H9 (cell line): ENCODE measurements around the gene ACTA1. TPM values are rescaled to one million over a fixed set of nuclear protein-coding genes. Genes with fewer than 3 reads are reported as not detected.

Experiments used
- DNase-seq: peaks from one replicate; pipeline ENCODE4 v3.0.0-alpha.2; 2017
- H2AFZ ChIP-seq: one replicate; pipeline ENCODE4 v1.6.1; 2013; ENCODE audit warnings: mild to moderate bottlenecking, low read length, control low read depth, moderate library complexity
- H2AK5ac ChIP-seq: 2 replicates; pipeline ENCODE4 v1.6.1; 2013; ENCODE audit warnings: low read length, control low read depth, mixed read lengths; ENCODE audit not compliant: insufficient read length
- H2BK120ac ChIP-seq: one replicate; pipeline ENCODE4 v1.6.1; 2013; ENCODE audit warnings: low read depth, mild to moderate bottlenecking, low read length, control low read depth, inconsistent platforms; ENCODE audit not compliant: poor library complexity, severe bottlenecking
- H2BK12ac ChIP-seq: 2 replicates; pipeline ENCODE4 v1.6.1; 2013; ENCODE audit warnings: low read length, control low read depth, mixed read lengths, low read depth; ENCODE audit not compliant: insufficient read length
- H2BK15ac ChIP-seq: 2 replicates; pipeline ENCODE4 v1.6.1; 2013; ENCODE audit warnings: low read depth, low read length, control low read depth
- H2BK20ac ChIP-seq: one replicate; pipeline ENCODE4 v1.6.1; 2013; ENCODE audit warnings: low read depth, mild to moderate bottlenecking, low read length, control low read depth, inconsistent platforms; ENCODE audit not compliant: poor library complexity, severe bottlenecking
- H2BK5ac ChIP-seq: 2 replicates; pipeline ENCODE4 v1.6.1; 2013; ENCODE audit warnings: low read length, control low read depth, mixed read lengths; ENCODE audit not compliant: insufficient read length
- H3K14ac ChIP-seq: 2 replicates; pipeline ENCODE4 v1.6.1; 2013; ENCODE audit warnings: low read length, control low read depth; ENCODE audit not compliant: insufficient read depth
- H3K18ac ChIP-seq: 2 replicates; pipeline ENCODE4 v1.6.1; 2013; ENCODE audit warnings: low read depth, mild to moderate bottlenecking, mixed read lengths, low read length, control low read depth; ENCODE audit not compliant: insufficient read length
- H3K23ac ChIP-seq: 2 replicates; pipeline ENCODE4 v1.6.1; 2013; ENCODE audit warnings: low read length, control low read depth, mixed read lengths, low read depth; ENCODE audit not compliant: insufficient read length
- H3K23me2 ChIP-seq: 2 replicates; pipeline ENCODE4 v1.6.1; 2013; ENCODE audit warnings: low read depth, mild to moderate bottlenecking, mixed read lengths, low read length, control low read depth; ENCODE audit not compliant: insufficient read length, poor library complexity, severe bottlenecking
- H3K27ac ChIP-seq: 2 replicates; pipeline ENCODE4 v1.5.1; 2013; ENCODE audit warnings: low read length, control low read depth, mixed read lengths, low read depth; ENCODE audit not compliant: insufficient read length
- H3K27me3 ChIP-seq: 2 replicates; pipeline ENCODE4 v1.6.1; 2013; ENCODE audit warnings: low read length, control low read depth, inconsistent platforms; ENCODE audit not compliant: insufficient read depth
- H3K4ac ChIP-seq: 2 replicates; pipeline ENCODE4 v1.6.1; 2013; ENCODE audit warnings: low read depth, mild to moderate bottlenecking, control low read depth, inconsistent platforms, low read length, moderate library complexity
- H3K4me1 ChIP-seq: 2 replicates; pipeline ENCODE4 v1.6.1; 2013; ENCODE audit warnings: low read length, control low read depth, inconsistent platforms; ENCODE audit not compliant: insufficient read depth
- H3K4me2 ChIP-seq: 2 replicates; pipeline ENCODE4 v1.6.1; 2013; ENCODE audit warnings: low read length, control low read depth, mixed read lengths; ENCODE audit not compliant: insufficient read length, insufficient read depth
- H3K56ac ChIP-seq: 2 replicates; pipeline ENCODE4 v1.6.1; 2013; ENCODE audit warnings: low read depth, mild to moderate bottlenecking, mixed read lengths, low read length, control low read depth; ENCODE audit not compliant: insufficient read length
- H3K79me1 ChIP-seq: 2 replicates; pipeline ENCODE4 v1.6.1; 2013; ENCODE audit warnings: low read depth, mild to moderate bottlenecking, moderate library complexity, low read length, control low read depth, inconsistent platforms; ENCODE audit not compliant: insufficient read depth, poor library complexity, severe bottlenecking
- H3K79me2 ChIP-seq: 2 replicates; pipeline ENCODE4 v1.6.1; 2013; ENCODE audit warnings: low read length, control low read depth, inconsistent platforms; ENCODE audit not compliant: insufficient read depth
- H3K9ac ChIP-seq: 2 replicates; pipeline ENCODE4 v1.6.1; 2013; ENCODE audit warnings: low read length, control low read depth, mixed read lengths; ENCODE audit not compliant: insufficient read length; ENCODE audit errors: extremely low read depth
- H3K9me3 ChIP-seq: one replicate; pipeline ENCODE4 v1.6.1; 2013; ENCODE audit warnings: low read depth, low read length, inconsistent platforms; ENCODE audit not compliant: control insufficient read depth
- H3T11ph ChIP-seq: one replicate; pipeline ENCODE4 v1.6.1; 2013; ENCODE audit warnings: mild to moderate bottlenecking, low read length, control low read depth, inconsistent platforms
- H4K20me1 ChIP-seq: one replicate; pipeline ENCODE4 v1.6.1; 2013; ENCODE audit not compliant: control insufficient read depth, insufficient read length, insufficient read depth
- H4K5ac ChIP-seq: 2 replicates; pipeline ENCODE4 v1.6.1; 2013; ENCODE audit warnings: low read depth, mild to moderate bottlenecking, mixed read lengths, low read length, control low read depth; ENCODE audit not compliant: insufficient read length
- H4K8ac ChIP-seq: replicated peaks from 2 replicates; pipeline ENCODE4 v1.6.1; 2013; ENCODE audit warnings: low read length, control low read depth, mixed read lengths, low read depth; ENCODE audit not compliant: insufficient read length
- H4K91ac ChIP-seq: 2 replicates; pipeline ENCODE4 v1.6.1; 2013; ENCODE audit warnings: low read depth, mild to moderate bottlenecking, moderate library complexity, mixed read lengths, low read length, control low read depth; ENCODE audit not compliant: insufficient read length
- H3K27ac Mint-ChIP-seq, 3 experiments: 2 replicates in 2 of 3; 3 replicates in 1 of 3; pipeline ENCODE4 v1.8.0; 2020 to 2021; ENCODE audit warnings: mixed read lengths in 3 of 3, mild to moderate bottlenecking in 1 of 3, moderate library complexity in 1 of 3
- H3K27me3 Mint-ChIP-seq: 2 replicates; pipeline ENCODE4 v1.8.0; 2021; ENCODE audit warnings: low read depth, mild to moderate bottlenecking, moderate library complexity, mixed read lengths
- H3K36me3 Mint-ChIP-seq, 3 experiments: 2 replicates in 2 of 3; 3 replicates in 1 of 3; pipeline ENCODE4 v1.8.0; 2020 to 2021; ENCODE audit warnings: low read depth in 3 of 3, mixed read lengths in 3 of 3; ENCODE audit not compliant: insufficient read depth in 1 of 3
- H3K4me1 Mint-ChIP-seq, 2 experiments: 2 replicates each; pipeline ENCODE4 v1.8.0; 2020; ENCODE audit warnings: mixed read lengths in 2 of 2
- H3K4me3 Mint-ChIP-seq, 2 experiments: 2 replicates in 1 of 2; 3 replicates in 1 of 2; pipeline ENCODE4 v1.8.0; 2020 to 2021; ENCODE audit warnings: mild to moderate bottlenecking in 2 of 2, mixed read lengths in 2 of 2, moderate library complexity in 1 of 2
- H3K9me3 Mint-ChIP-seq, 2 experiments: 2 replicates in 1 of 2; 3 replicates in 1 of 2; pipeline ENCODE4 v1.8.0; 2020; ENCODE audit warnings: mild to moderate bottlenecking in 2 of 2, mixed read lengths in 2 of 2, moderate library complexity in 1 of 2
- WGBS: extraction: QIAGEN DNeasy Blood & Tissue Kit; methylation state at CpG from one replicate; pipeline ENCODE4 v1.1.7; 2013; ENCODE audit warnings: missing lambda C conversion rate, low lambda C conversion rate, mixed read lengths; ENCODE audit not compliant: insufficient read length; ENCODE audit errors: extremely low coverage; 5-methylcytosine and 5-hydroxymethylcytosine counted together
- total RNA-seq: library from RNA; stranded (reverse); gene quantifications from 2 replicates; pipeline ENCODE4 v1.2.1, GENCODE V29; 2021
- TF ChIP-seq, protein P1 (sequence below): fragments of 200-600 bp; sonication (generic); conservative IDR thresholded peaks from 3 replicates; pipeline ENCODE4 v1.8.0; 2021; ENCODE audit warnings: antibody characterized with exemption, mild to moderate bottlenecking

The ACTA1 gene
- total RNA-seq, 1 experiment from 2014 or later = 48.5 TPM

GRCh38 chr1:229480495-229480894 is 46.6 kb upstream of the ACTA1 start:
- 0 out of 4 replicates have a peak, but pooled peaks cover 0 to 3% of the 10 kb centered on the region in 2 experiments for H3K4me1 Mint-ChIP-seq
- no peak overlapping the region for H3K4me3 Mint-ChIP-seq
- no peak overlapping the region for H3K18ac ChIP-seq
- H2AK5ac ChIP-seq = no peak overlapping the region
- H2BK5ac ChIP-seq = no peak overlapping the region
- no peak overlapping the region for H2BK20ac ChIP-seq
- peaks cover 22 to 76% (median 61%) of the 10 kb centered on the region in 3 experiments; a peak in 6 of 7 replicates for H3K36me3 Mint-ChIP-seq
- no peak overlapping the region for H2BK12ac ChIP-seq
- no peak for DNase-seq
- no peak overlapping the region for H3K56ac ChIP-seq
- no peak overlapping the region for H3T11ph ChIP-seq
- no peak overlapping the region for H2BK15ac ChIP-seq
- no peaks in the 10 kb centered on the region for H3K27me3 Mint-ChIP-seq
- no peak overlapping the region for H3K4ac ChIP-seq
- no peaks in the 10 kb centered on the region for H3K9me3 ChIP-seq
- no peaks in the 10 kb centered on the region for H3K79me2 ChIP-seq
- no peak overlapping the region for H3K23ac ChIP-seq
- H4K20me1 ChIP-seq = no peaks in the 10 kb centered on the region
- H4K91ac ChIP-seq = no peak overlapping the region
- no peaks in the 10 kb centered on the region for H3K27me3 ChIP-seq
- H3K9me3 Mint-ChIP-seq = no peaks in the 10 kb centered on the region
- H3K4me1 ChIP-seq = no peaks in the 10 kb centered on the region
- no peak overlapping the region for H3K9ac ChIP-seq
- TF ChIP-seq, protein P1, sequence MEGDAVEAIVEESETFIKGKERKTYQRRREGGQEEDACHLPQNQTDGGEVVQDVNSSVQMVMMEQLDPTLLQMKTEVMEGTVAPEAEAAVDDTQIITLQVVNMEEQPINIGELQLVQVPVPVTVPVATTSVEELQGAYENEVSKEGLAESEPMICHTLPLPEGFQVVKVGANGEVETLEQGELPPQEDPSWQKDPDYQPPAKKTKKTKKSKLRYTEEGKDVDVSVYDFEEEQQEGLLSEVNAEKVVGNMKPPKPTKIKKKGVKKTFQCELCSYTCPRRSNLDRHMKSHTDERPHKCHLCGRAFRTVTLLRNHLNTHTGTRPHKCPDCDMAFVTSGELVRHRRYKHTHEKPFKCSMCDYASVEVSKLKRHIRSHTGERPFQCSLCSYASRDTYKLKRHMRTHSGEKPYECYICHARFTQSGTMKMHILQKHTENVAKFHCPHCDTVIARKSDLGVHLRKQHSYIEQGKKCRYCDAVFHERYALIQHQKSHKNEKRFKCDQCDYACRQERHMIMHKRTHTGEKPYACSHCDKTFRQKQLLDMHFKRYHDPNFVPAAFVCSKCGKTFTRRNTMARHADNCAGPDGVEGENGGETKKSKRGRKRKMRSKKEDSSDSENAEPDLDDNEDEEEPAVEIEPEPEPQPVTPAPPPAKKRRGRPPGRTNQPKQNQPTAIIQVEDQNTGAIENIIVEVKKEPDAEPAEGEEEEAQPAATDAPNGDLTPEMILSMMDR = no peak
- no peaks in the 10 kb centered on the region for H3K23me2 ChIP-seq
- H4K5ac ChIP-seq = no peak overlapping the region
- H3K14ac ChIP-seq = no peak overlapping the region
- H3K27ac ChIP-seq = no peak overlapping the region
- no peak overlapping the region; a peak in 1 of 7 replicates for H3K27ac Mint-ChIP-seq
- H2AFZ ChIP-seq = no peak overlapping the region
- H3K79me1 ChIP-seq = peaks cover 2% of the 10 kb centered on the region
- no peak overlapping the region for H3K4me2 ChIP-seq
- no CpG with 5 or more reads among the region's 7 CpGs for WGBS
- H2BK120ac ChIP-seq = no peak overlapping the region
- H4K8ac ChIP-seq = no peak overlapping the region
